CD8-positive, alpha-beta memory T cell (primary cell): ENCODE data around the gene TMEM205. TPM values are rescaled to one million over a fixed set of nuclear protein-coding genes. Genes with fewer than 3 reads are reported as not detected.
A peak's percentile ranks its signal among the peaks of the same experiment; 100 is the strongest.
"Not testable (repeated sequence)": the region's sequence is repeated elsewhere in the genome, so short reads cannot be mapped to it uniquely, and the experiment has no call there.

ENCODE experiments used
- CTCF ChIA-PET: fragments of 350-600 bp; sonication (Branson Sonifier 250); formaldehyde crosslinking; loops from one replicate; lab custom pipeline; 2021; ENCODE audit warnings: antibody characterized with exemption; lab: Charles Lee
- POLR2A ChIA-PET: fragments of 350-600 bp; sonication (Branson Sonifier 250); formaldehyde crosslinking; loops from one replicate; lab custom pipeline; 2021; ENCODE audit warnings: antibody characterized with exemption; lab: Charles Lee
- DNase-seq, 5 donors: peaks; one replicate each; pipeline versions ENCODE4 v3.0.0 to v3.0.0-alpha.2; 2020 to 2022; ENCODE audit warnings: mixed read lengths in 1 of 5
- H3K27ac ChIP-seq: one replicate; pipeline ENCODE4 v1.7.0; 2013; ENCODE audit warnings: low read depth, mild to moderate bottlenecking, low read length, moderate library complexity
- H3K27me3 ChIP-seq: 2 replicates; pipeline ENCODE4 v1.7.0; 2013; ENCODE audit warnings: low read length, mild to moderate bottlenecking; ENCODE audit not compliant: insufficient read depth, poor library complexity, severe bottlenecking
- H3K36me3 ChIP-seq: 2 replicates; pipeline ENCODE4 v1.7.0; 2013; ENCODE audit warnings: mild to moderate bottlenecking, low read length, moderate library complexity; ENCODE audit not compliant: insufficient read depth
- H3K4me1 ChIP-seq: 2 replicates; pipeline ENCODE4 v1.7.0; 2013; ENCODE audit warnings: mild to moderate bottlenecking, low read length, moderate library complexity; ENCODE audit not compliant: insufficient read depth
- H3K4me3 ChIP-seq: 2 replicates; pipeline ENCODE4 v1.7.0; 2013; ENCODE audit warnings: mild to moderate bottlenecking, low read length
- H3K9me3 ChIP-seq: 2 replicates; pipeline ENCODE4 v1.7.0; 2013; ENCODE audit warnings: mild to moderate bottlenecking, low read length
- H3K27ac Mint-ChIP-seq, 8 donors: one replicate each; pipeline ENCODE4 v1.8.0; 2020 to 2021; ENCODE audit warnings: mixed read lengths in 8 of 8, mild to moderate bottlenecking in 6 of 8, inconsistent platforms in 3 of 8, moderate library complexity in 3 of 8
- H3K27me3 Mint-ChIP-seq, 2 donors: one replicate each; pipeline ENCODE4 v1.8.0; 2020 to 2021; ENCODE audit warnings: mixed read lengths in 2 of 2, mild to moderate bottlenecking in 1 of 2, moderate library complexity in 1 of 2
- H3K36me3 Mint-ChIP-seq, 3 donors: one replicate each; pipeline ENCODE4 v1.8.0; 2020 to 2021; ENCODE audit warnings: mixed read lengths in 3 of 3, inconsistent platforms in 1 of 3, mild to moderate bottlenecking in 1 of 3
- H3K4me1 Mint-ChIP-seq, 3 donors: one replicate each; pipeline ENCODE4 v1.8.0; 2020 to 2021; ENCODE audit warnings: mixed read lengths in 3 of 3, inconsistent platforms in 1 of 3, mild to moderate bottlenecking in 1 of 3
- H3K4me3 Mint-ChIP-seq, 7 donors: one replicate each; pipeline ENCODE4 v1.8.0; 2020 to 2021; ENCODE audit warnings: mixed read lengths in 7 of 7, mild to moderate bottlenecking in 6 of 7, moderate library complexity in 4 of 7, inconsistent platforms in 2 of 7
- H3K9me3 Mint-ChIP-seq, 5 donors: one replicate each; pipeline ENCODE4 v1.8.0; 2020 to 2022; ENCODE audit warnings: mixed read lengths in 5 of 5, mild to moderate bottlenecking in 3 of 5, moderate library complexity in 2 of 5, inconsistent platforms in 1 of 5
- polyA plus RNA-seq: library from polyadenylated mRNA; unstranded; fragments of 300-500 nt; fragmentation: Illumina TruSeq; gene quantifications from one replicate; pipeline ENCODE4 v1.2.3, GENCODE V29; 2021
- total RNA-seq, 2 experiments: library from RNA; stranded (reverse); gene quantifications; one replicate each; pipeline ENCODE4 v1.2.3, GENCODE V29; 2021

The TMEM205 gene
- total and polyA plus RNA-seq, 3 experiments from 2014 or later = 24.8 to 75.9 (median 30.5) TPM

DNA sequence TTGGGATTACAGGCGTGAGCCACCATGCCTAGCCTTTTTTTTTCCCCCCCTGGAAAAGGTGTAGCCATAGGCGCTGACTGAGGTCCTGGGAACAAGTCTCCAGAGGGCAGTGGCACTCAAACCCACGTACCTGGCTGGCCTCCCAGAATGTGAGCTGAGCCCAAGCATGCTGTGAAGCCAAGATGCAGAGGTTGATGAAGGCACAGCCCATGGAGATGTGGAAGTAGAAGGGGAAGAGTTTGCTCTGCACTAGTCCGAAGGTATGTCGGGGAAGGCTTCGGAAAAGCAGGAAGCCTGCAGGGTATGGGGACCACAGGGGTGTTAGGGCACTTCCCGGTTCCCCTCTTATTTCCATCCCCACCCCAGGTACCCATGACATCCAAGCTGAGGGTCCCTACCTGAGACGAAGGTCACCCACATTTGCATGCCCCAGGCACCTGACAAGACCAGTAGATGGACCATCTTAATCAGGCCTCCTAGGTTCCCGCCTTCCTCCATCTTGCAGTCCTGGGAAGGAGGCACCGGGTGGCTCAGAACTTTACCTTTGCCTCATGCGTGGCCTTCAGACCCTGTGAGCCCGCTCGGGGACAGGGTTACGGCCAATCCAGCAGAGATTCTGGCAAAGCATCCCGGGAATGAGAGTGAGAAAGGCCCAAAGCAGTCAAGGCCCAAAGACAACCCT lies 805 bp downstream of the TMEM205 start:
- Mint-ChIP-seq H3K4me3 (peak overlapping the region; percentile 86 to 99 (median 95)), H3K27me3 (peaks cover 0 to 2% of the 10 kb centered on the region in 2 donors), H3K36me3 (peaks cover 2 to 12% (median 8%) of the 10 kb centered on the region in 3 donors), H3K9me3 (peaks cover 0 to 2% (median 0%) of the 10 kb centered on the region in 5 donors), H3K27ac (peak overlapping the region; percentile 69 to 97 (median 93)), H3K4me1 (peaks cover 23 to 31% (median 30%) of the 10 kb centered on the region in 3 donors)
- POLR2A ChIA-PET = interaction anchor here (0.7 to 1.8 kb wide), 3 partner anchors 13 to 36 kb away, joined by 3 to 24 read pairs (median 8); partner anchors contain the start of gene SWSAP1
- CTCF ChIA-PET = interaction anchor here (0.7 to 1.9 kb wide), 2 partner anchors 30 to 138 kb away, joined by 3 to 5 read pairs; partner anchors contain the start of gene SWSAP1
- Histone ChIP-seq H3K36me3 (no peaks in the 10 kb centered on the region), H3K9me3 (no peaks in the 10 kb centered on the region), H3K27me3 (no peaks in the 10 kb centered on the region), H3K4me3 (peak overlapping the region; percentile 85), H3K27ac (peak overlapping the region; percentile 72), H3K4me1 (peaks cover 20% of the 10 kb centered on the region)
- DNase-seq = no peak

- Mint-ChIP-seq H3K4me1 (peaks cover 36 to 53% (median 46%) of the 10 kb centered on the region in 3 donors), H3K27me3 (peaks cover 0 to 2% of the 10 kb centered on the region in 2 donors), H3K9me3 (peaks cover 0 to under 1% (median 0%) of the 10 kb centered on the region in 5 donors), H3K4me3 (peak overlapping the region in 2 of 7 donors; percentile 23 to 66), H3K27ac (peak overlapping the region in 1 of 8 donors; percentile 86), H3K36me3 (peaks cover 0 to 12% (median 0%) of the 10 kb centered on the region in 3 donors)
- H3K9me3 ChIP-seq = no peaks in the 10 kb centered on the region
- peaks cover 38% of the 10 kb centered on the region for H3K4me1 ChIP-seq
- no peak overlapping the region for H3K27ac ChIP-seq
- DNase-seq = no peak
- H3K36me3 ChIP-seq = no peaks in the 10 kb centered on the region
- no peak overlapping the region for H3K4me3 ChIP-seq
- ChIA-PET CTCF (no interaction called here), POLR2A (no interaction called here)
- no peaks in the 10 kb centered on the region for H3K27me3 ChIP-seq
Observed at GRCh38 chr19:11342429-11342828, 3.6 kb downstream of the TMEM205 start.

- not testable (repeated sequence) for H3K9me3 ChIP-seq, H3K27me3 ChIP-seq, H3K27me3 Mint-ChIP-seq, DNase-seq, H3K9me3 Mint-ChIP-seq, H3K36me3 ChIP-seq
- ChIA-PET CTCF (interaction anchor here (1.2 to 3.7 kb wide), 2 partner anchors 12 to 41 kb away, joined by 3 to 13 read pairs; no protein-coding TSS in a partner anchor), POLR2A (interaction anchor here (0.6 to 1.4 kb wide), 3 partner anchors 35 to 1249 kb away, joined by 3 to 8 read pairs (median 6); no protein-coding TSS in a partner anchor)
- Mint-ChIP-seq H3K4me1 (peaks cover 21 to 35% (median 29%) of the 10 kb centered on the region in 3 donors), H3K4me3 (peak overlapping the region; percentile 73 to 90 (median 80)), H3K27ac (peak overlapping the region in 6 of 8 donors; percentile 27 to 81 (median 56)), H3K36me3 (peaks cover 4 to 20% (median 10%) of the 10 kb centered on the region in 3 donors)
- H3K4me1 ChIP-seq = peaks cover 27% of the 10 kb centered on the region
- peak overlapping the region; percentile 51 for H3K4me3 ChIP-seq
- H3K27ac ChIP-seq = peak overlapping the region; percentile 17
Observed at GRCh38 chr19:11340099-11340467, 6.0 kb downstream of the TMEM205 start.

GRCh38 chr19:11339254-11340098 lies 6.6 kb downstream of the TMEM205 start, which contains the start of gene RAB3D:
Gene RAB3D, minus strand, starts transcription at chr19:11339657. Its CDS starts 2,258 bp downstream, at chr19:11337399.
- Histone ChIP-seq H3K27me3 (no peaks in the 10 kb centered on the region), H3K9me3 (no peaks in the 10 kb centered on the region), H3K4me1 (peaks cover 26% of the 10 kb centered on the region), H3K27ac (peak within 1 kb of the TSS; percentile 31), H3K36me3 (peaks cover 5% of the 10 kb centered on the region), H3K4me3 (peak within 1 kb of the TSS; percentile 51)
- Mint-ChIP-seq H3K27me3 (peaks cover 0 to 2% of the 10 kb centered on the region in 2 donors), H3K4me3 (peak within 1 kb of the TSS; percentile 73 to 90 (median 80)), H3K9me3 (no peaks in the 10 kb centered on the region), H3K4me1 (peaks cover 20 to 33% (median 27%) of the 10 kb centered on the region in 3 donors), H3K27ac (peak within 1 kb of the TSS; percentile 46 to 87 (median 76)), H3K36me3 (peaks cover 6 to 22% (median 13%) of the 10 kb centered on the region in 3 donors)
- CTCF ChIA-PET = interaction anchor here (1.1 to 3.7 kb wide), 3 partner anchors 12 to 96 kb away, joined by 3 to 13 read pairs (median 3); partner anchors contain the start of genes ODAD3 and PRKCSH
- DNase-seq = peak; percentile 48 to 79 (median 62)
- POLR2A ChIA-PET = interaction anchor here (0.6 to 1.4 kb wide), 3 partner anchors 36 to 1250 kb away, joined by 3 to 8 read pairs (median 6); no protein-coding TSS in a partner anchor

DNA sequence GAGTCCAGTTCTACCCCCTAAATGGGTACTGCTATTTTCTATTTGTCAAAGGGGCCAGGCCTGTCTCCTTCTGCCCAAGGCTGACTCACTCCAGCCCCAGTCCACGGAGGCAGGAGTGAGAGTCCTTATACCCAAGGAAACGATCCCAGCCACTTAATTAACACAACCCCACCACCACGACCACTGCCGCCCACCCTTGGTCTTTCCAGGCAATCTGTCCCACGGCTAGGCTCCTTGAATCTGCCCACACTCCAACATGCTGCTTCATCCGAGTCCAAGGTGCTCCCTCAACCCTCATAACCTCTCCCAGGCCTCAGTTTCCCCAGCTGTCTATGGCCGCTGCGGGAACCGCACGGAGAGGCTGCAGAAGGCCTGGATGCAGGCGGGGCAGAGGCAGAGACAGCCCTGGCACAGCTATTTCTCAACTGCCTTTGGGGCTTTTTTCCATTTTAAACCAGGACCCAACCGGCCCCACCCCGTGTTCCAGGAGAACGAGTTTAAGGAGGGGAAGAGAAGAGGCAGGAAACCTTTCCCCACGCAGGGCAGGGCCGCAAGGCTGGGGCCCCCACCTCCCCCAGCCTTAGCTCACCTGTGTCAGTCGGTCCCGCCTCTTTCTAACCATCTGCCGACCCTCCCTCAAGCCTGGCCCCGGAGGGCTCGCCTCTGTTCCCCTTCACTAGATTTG lies 7.4 kb downstream of the TMEM205 start:
- peaks cover 26% of the 10 kb centered on the region for H3K4me1 ChIP-seq
- Mint-ChIP-seq H3K4me1 (peaks cover 17 to 29% (median 24%) of the 10 kb centered on the region in 3 donors), H3K27me3 (no peaks in the 10 kb centered on the region), H3K9me3 (no peaks in the 10 kb centered on the region), H3K36me3 (peaks cover 6 to 29% (median 18%) of the 10 kb centered on the region in 3 donors), H3K27ac (peak overlapping the region in 6 of 8 donors; percentile 46 to 84 (median 76)), H3K4me3 (peak overlapping the region; percentile 73 to 90 (median 80))
- H3K9me3 ChIP-seq = no peaks in the 10 kb centered on the region
- H3K36me3 ChIP-seq = peaks cover 5% of the 10 kb centered on the region
- H3K27ac ChIP-seq = peak overlapping the region; percentile 31
- H3K27me3 ChIP-seq = no peaks in the 10 kb centered on the region
- no peak for DNase-seq
- CTCF ChIA-PET = interaction anchor here (1.1 to 3.7 kb wide), 3 partner anchors 11 to 96 kb away, joined by 3 to 13 read pairs (median 3); partner anchors contain the start of genes ODAD3 and PRKCSH
- no peak overlapping the region for H3K4me3 ChIP-seq
- POLR2A ChIA-PET = interaction anchor here (1.4 kb wide), 1 partner anchor 37 kb away, joined by 6 read pairs; no protein-coding TSS in a partner anchor

DNA sequence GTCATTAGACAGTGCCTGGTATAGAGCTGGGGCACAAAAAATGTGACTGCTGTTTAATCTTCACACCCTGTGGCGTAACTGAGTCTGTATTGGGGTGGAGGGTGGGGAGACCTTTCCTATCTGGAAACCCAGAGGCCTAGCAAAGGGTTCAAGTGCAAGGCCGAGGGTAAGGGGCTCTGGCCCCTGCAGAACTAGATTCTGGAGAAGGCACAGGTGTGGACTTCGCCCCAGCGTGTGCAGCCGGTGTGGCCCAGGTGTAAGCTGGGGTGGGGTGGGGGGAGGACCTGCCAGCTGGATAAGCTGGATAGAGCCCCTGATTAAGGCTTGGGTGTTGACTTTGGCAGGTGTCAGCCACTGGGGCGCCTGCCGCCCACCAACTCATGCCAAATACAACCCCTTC lies 7.9 kb downstream of the TMEM205 start:
- no peak overlapping the region for H3K4me3 ChIP-seq

More for the DNA sequence above, 7.9 kb downstream of the TMEM205 start:
- Mint-ChIP-seq H3K36me3 (peaks cover 6 to 33% (median 18%) of the 10 kb centered on the region in 3 donors), H3K9me3 (no peaks in the 10 kb centered on the region), H3K4me3 (peak overlapping the region; percentile 24 to 90 (median 59)), H3K27me3 (no peaks in the 10 kb centered on the region), H3K4me1 (peaks cover 17 to 29% (median 24%) of the 10 kb centered on the region in 3 donors), H3K27ac (peak overlapping the region in 4 of 8 donors; percentile 27 to 84 (median 38))
- CTCF ChIA-PET = interaction anchor here (1.1 to 3.7 kb wide), 2 partner anchors 43 to 97 kb away, joined by 3 to 13 read pairs; partner anchors contain the start of genes ODAD3 and PRKCSH
- peaks cover 5% of the 10 kb centered on the region for H3K36me3 ChIP-seq
- H3K9me3 ChIP-seq = no peaks in the 10 kb centered on the region
- POLR2A ChIA-PET = no interaction called here
- no peak overlapping the region for H3K27ac ChIP-seq
- peaks cover 26% of the 10 kb centered on the region for H3K4me1 ChIP-seq
- H3K27me3 ChIP-seq = no peaks in the 10 kb centered on the region
- DNase-seq = no peak
